ENCODE results near the gene ADRM1. TPM values are rescaled to one million over a fixed set of nuclear protein-coding genes. Genes with fewer than 3 reads are reported as not detected.

Gene ADRM1
- total and polyA plus RNA-seq, 8 donors = 30.0 to 96.9 (median 43.5) TPM

DNA sequence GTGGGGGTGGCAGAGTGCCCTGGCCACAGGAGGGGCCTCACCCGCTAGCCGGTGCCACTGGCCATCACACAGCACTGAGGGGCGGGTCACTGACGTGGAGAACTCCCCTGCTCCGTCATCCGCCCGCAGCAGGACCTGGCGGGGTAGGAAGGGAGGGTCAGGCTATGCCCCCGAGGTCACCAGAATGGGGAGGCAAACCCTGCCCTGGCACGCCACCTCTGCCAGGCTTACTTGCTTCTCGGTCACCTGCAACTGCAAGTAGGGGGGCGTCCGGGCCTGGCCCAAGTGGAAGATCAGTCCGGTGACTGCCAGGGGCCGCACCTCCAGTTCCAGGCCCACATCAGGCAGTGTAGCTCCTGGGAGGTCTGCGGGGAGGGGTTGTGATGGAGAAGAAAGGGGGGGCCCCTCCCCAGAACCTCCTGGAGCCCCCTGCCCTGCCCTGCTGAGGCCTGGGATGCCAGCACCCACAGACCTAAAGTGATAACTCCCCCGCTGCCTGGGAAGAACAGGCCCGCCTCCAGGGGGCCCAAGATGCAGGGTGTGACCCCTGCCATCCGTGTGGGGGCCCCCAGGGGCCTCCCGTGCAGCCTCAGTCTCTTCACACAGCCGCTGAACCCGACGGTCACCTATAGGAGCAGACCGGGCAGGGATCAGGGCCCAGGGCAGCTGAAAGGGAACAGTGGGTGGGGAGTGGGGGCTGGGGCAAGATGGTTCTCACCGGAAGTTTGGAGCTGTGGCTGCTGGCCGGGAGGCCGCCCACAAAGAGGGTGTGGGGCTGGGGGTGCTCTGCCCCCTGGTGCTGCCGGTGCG is 7.4 kb downstream of the ADRM1 start:
- TF ChIP-seq, protein P1, sequence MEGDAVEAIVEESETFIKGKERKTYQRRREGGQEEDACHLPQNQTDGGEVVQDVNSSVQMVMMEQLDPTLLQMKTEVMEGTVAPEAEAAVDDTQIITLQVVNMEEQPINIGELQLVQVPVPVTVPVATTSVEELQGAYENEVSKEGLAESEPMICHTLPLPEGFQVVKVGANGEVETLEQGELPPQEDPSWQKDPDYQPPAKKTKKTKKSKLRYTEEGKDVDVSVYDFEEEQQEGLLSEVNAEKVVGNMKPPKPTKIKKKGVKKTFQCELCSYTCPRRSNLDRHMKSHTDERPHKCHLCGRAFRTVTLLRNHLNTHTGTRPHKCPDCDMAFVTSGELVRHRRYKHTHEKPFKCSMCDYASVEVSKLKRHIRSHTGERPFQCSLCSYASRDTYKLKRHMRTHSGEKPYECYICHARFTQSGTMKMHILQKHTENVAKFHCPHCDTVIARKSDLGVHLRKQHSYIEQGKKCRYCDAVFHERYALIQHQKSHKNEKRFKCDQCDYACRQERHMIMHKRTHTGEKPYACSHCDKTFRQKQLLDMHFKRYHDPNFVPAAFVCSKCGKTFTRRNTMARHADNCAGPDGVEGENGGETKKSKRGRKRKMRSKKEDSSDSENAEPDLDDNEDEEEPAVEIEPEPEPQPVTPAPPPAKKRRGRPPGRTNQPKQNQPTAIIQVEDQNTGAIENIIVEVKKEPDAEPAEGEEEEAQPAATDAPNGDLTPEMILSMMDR (IDR thresholded peaks at IDR 0.05) = no peak
- no peak overlapping the region for H3K27ac ChIP-seq
- intact Hi-C loops (cut with DNase I) = loop anchor here in 1 of 2 donors (10.0 kb wide), 1 partner anchor 65 kb away; no protein-coding TSS in a partner anchor
- peaks cover 4 to 9% of the 10 kb centered on the region in 2 donors for H3K4me1 ChIP-seq
- peaks cover 0 to 95% of the 10 kb centered on the region in 2 donors for H3K36me3 ChIP-seq
- ATAC-seq (no peak), DNase-seq (peak in 1 of 4 donors; percentile 32)
- no peaks in the 10 kb centered on the region for H3K27me3 ChIP-seq
- H3K9me3 ChIP-seq = no peaks in the 10 kb centered on the region
- H3K4me3 ChIP-seq = no peak overlapping the region

DNA sequence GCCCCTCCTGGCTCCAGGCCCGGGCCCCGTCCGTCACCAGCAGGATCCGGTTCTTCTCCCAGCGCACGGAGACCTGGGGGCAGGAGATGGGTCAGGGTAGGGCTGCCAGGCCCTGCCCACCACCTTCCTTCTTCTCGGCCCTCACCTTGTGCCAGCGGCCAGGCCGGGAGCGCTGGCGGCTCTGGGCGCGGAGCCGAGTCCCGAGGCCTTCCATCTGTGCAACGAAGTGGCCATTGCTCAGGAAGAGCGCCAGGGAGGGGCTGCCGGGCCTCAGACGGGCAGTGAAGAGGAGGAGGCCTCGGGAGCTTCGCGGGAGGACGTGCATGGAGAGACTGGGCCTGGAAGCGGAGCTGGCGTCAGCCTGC is 7.9 kb downstream of the ADRM1 start:
- Histone ChIP-seq H3K27ac (no peak overlapping the region), H3K36me3 (peaks cover 0 to 95% of the 10 kb centered on the region in 2 donors)
- TF ChIP-seq, protein P1 (IDR thresholded peaks at IDR 0.05) = no peak

DNA sequence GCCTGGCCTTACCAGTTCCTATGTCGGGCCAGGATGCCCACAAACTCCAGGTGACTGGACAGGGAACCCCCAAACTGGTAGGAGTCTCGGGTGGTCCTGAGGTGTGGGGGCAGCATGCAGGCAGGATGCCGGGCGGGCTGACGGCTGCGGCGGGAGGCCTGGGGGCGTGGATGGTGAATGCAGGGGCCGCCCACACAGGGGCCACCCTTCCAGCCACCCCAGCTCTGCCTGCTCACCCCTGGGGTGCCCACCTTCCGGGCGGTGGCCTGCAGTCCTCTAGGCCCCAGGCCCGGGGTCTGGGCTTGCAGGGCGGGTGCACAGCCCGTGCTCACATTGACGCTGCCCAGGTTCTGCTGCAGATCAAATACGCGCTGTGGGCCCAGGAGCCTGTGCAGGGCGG is 8.4 kb downstream of the ADRM1 start:
- DNase-seq (no peak), ATAC-seq (no peak)
- Histone ChIP-seq H3K4me1 (no peaks in the 10 kb centered on the region), H3K9me3 (no peaks in the 10 kb centered on the region), H3K27me3 (no peaks in the 10 kb centered on the region), H3K27ac (no peak overlapping the region), H3K4me3 (no peak overlapping the region), H3K36me3 (peaks cover 0 to 95% of the 10 kb centered on the region in 2 donors)
- intact Hi-C loops (cut with DNase I) = no loop called here
- TF ChIP-seq, protein P1 (IDR thresholded peaks at IDR 0.05) = no peak

More for the DNA sequence above, 7.9 kb downstream of the ADRM1 start:
- peaks cover 0 to 3% of the 10 kb centered on the region in 2 donors for H3K4me1 ChIP-seq
- peak in 1 of 4 donors; percentile 24 for DNase-seq
- H3K27me3 ChIP-seq = no peaks in the 10 kb centered on the region
- no peak overlapping the region for H3K4me3 ChIP-seq
- intact Hi-C loops (cut with DNase I) = no loop called here
- no peak for ATAC-seq
- no peaks in the 10 kb centered on the region for H3K9me3 ChIP-seq

DNA sequence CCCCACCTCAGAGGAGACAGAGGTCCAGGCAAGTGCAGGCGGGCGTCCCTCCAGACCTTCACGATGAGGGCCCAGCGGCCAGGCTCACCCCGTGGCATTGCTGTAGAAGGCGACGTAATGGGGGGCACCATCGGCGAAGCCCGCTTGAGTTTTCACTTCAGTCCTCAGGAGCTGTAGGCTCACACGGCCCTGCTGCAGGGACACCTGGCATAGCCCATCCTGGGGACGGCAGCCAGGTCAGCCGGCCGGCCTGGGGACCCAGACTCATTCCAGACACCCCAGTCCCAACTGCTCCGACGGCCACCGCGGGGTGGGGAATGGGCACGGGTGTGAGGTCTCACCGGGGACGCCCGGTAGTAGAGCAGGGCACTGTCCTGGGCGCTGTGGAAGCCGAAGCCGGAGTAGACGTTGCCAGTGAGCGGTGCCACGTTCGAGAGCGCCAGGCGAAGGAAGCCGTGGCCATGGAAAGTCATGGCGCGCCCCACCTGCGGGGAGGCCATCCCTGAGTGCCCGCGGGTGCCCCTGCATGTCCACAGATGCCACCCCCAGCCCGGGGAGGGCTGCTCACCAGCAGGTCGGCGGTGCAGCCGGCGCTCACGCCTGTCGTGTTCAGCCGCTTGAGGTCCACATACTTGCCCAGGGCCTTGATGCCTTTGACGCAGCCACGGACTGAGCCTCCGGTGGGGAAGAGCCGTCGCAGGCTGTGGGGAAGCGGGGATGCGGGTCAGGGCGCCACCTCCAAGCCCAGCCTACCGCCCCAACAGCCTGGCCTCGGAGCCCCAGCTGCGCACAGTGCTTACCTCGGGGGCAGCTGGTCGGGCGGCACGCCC is 9.2 kb downstream of the ADRM1 start:
- Histone ChIP-seq H3K27ac (no peak overlapping the region), H3K36me3 (peaks cover 0 to 95% of the 10 kb centered on the region in 2 donors), H3K9me3 (no peaks in the 10 kb centered on the region), H3K4me1 (no peaks in the 10 kb centered on the region), H3K4me3 (no peak overlapping the region), H3K27me3 (no peaks in the 10 kb centered on the region)
- DNase-seq = no peak
- TF ChIP-seq, protein P1 (IDR thresholded peaks at IDR 0.05) = no peak
- no peak for ATAC-seq
- intact Hi-C loops (cut with DNase I) = no loop called here

DNA sequence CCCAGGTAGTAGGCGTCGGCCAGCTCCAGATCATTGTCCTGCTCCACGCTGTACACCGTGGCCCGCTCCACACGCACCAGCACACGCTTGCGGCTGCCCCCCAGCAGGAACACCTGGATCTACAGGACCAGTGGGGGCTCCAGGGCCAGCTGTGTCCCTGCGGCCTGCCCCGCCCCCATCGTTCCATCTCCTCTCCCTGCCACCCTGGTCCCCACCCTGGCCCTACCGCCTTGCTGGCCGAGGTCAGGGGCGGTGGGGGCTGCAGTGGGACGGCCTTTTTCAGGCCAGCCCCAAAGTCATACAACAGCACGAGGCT is 9.8 kb downstream of the ADRM1 start:
- Histone ChIP-seq H3K4me1 (no peaks in the 10 kb centered on the region), H3K9me3 (no peaks in the 10 kb centered on the region), H3K27me3 (no peaks in the 10 kb centered on the region), H3K4me3 (no peak overlapping the region), H3K36me3 (peaks cover 0 to 95% of the 10 kb centered on the region in 2 donors), H3K27ac (no peak overlapping the region)
- TF ChIP-seq, protein P1 (IDR thresholded peaks at IDR 0.05) = no peak
- ATAC-seq (no peak), DNase-seq (no peak)
- intact Hi-C loops (cut with DNase I) = no loop called here

Measured in left lung (tissue), 10 donors.